HT-29 (cell line): ENCODE results near the gene RIOK1. TPM values are rescaled to one million over a fixed set of nuclear protein-coding genes. Genes with fewer than 3 reads are reported as not detected.
"Not testable (repeated sequence)": the region's sequence is repeated elsewhere in the genome, so short reads cannot be mapped to it uniquely, and the experiment has no call there.

Source experiments
- DNase-seq: peaks from one replicate; pipeline ENCODE4 v3.0.0-alpha.2; 2015; ENCODE audit warnings: low spot score
- total RNA-seq: library from RNA; depleted of rRNA; stranded (reverse); fragments of >200 nt; shearing (Covaris generic); gene quantifications from 2 replicates; pipeline ENCODE4 v1.2.3, GENCODE V29; 2014; rRNA removed

RIOK1 gene
- 21.9 and 28.4 TPM in 2 replicates for total RNA-seq

DNA sequence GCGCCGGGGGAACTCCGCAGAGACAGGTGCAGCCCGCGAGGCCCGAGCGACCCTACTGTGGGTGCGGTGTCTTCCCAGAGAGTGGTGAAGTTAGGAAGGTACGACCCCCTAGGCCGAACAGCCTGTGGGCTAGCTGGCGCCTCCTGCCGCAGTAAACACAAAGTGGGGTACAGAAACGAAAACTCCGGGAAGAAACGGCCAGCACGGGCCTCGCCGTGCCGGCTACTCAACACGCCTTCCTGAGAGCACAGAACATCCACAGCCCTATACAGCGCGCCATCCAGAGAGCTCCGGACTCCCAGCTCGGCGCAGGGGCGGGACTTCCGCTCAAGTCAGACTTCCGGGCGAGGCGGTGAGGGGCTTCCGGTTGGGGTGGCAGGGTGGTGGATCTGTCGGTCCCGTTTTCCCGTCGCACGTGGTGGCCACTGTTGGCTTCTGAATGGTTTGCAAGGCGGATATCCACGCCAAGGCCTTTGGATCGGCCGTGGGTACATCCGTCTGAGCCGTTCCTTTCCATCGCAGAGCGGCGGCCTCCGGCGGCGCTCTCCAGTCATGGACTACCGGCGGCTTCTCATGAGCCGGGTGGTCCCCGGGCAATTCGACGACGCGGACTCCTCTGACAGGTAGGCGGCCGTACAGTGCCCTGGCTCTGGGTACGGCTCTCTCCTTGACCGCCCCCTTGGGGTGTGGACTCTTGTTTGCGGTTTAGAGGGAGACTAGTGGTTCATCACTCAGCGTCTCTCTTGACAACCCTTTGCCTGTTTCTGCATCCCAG is at the start of gene RIOK1, which contains the start of gene CAGE1:
Gene RIOK1, plus strand, starts transcription at position 358 of the 775 bp plus-strand sequence. Its CDS starts 195 bp downstream, at position 553.
Gene CAGE1, minus strand, starts transcription at position 292 of the 775 bp plus-strand sequence. CDS start 2,569 bp downstream, outside the sequence.
- DNase-seq = peak; percentile 97

DNA sequence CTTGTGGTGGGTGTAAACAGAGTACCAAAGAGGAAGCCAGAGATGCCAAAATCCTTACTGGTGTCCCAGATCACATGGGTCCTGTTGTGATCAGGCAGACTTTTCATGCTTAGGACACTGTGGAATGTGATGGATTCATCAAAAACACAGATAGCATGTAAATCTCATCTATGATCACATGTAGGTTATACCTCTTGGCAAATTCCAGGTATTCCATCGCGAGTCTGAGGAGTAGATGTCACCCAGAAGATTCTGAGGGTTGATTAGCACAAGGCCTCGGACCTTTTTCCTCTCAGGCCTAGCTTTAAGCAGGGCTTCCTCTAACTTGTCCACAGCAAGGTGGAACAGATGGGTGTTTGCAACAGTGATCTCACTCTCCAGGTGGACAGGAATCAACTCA is 48.3 kb upstream of the RIOK1 start:
- DNase-seq = no peak

DNA sequence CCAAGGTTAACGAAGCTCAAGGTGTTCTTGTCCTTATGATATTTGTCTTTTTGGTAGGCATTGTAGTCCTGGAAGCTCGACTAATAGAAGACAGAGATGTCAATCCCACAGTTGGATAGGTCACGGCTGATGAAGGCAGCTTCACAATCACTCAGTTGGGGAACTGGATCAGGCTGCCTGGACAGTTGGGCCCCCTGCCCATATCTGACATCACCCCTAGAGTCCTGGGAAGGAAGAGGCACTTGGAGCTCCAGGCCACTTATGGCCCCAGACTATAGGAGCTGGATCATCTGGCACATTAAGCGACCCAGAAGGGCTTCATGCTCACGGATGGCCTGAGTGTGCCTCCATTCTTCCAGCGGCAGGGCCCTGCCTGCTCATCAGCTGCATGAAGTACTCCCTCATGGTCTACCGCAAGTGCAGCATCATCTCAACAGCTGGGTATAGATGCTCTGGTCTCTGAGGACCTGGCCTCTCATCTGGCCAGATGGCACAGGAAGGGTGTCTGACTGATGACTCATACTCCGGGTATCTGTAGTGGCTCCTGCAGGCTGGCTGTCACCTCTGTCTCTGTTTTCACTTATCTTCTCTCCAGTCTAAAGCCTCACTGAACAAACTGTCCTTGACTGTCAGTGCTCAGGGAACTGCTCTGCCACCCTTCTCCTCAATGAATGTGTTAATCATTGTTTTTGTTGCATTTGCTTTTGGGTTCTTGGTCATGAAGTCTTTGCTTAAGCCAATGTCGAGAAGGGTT is 47.4 kb upstream of the RIOK1 start:
- DNase-seq = peak; percentile 44

DNA sequence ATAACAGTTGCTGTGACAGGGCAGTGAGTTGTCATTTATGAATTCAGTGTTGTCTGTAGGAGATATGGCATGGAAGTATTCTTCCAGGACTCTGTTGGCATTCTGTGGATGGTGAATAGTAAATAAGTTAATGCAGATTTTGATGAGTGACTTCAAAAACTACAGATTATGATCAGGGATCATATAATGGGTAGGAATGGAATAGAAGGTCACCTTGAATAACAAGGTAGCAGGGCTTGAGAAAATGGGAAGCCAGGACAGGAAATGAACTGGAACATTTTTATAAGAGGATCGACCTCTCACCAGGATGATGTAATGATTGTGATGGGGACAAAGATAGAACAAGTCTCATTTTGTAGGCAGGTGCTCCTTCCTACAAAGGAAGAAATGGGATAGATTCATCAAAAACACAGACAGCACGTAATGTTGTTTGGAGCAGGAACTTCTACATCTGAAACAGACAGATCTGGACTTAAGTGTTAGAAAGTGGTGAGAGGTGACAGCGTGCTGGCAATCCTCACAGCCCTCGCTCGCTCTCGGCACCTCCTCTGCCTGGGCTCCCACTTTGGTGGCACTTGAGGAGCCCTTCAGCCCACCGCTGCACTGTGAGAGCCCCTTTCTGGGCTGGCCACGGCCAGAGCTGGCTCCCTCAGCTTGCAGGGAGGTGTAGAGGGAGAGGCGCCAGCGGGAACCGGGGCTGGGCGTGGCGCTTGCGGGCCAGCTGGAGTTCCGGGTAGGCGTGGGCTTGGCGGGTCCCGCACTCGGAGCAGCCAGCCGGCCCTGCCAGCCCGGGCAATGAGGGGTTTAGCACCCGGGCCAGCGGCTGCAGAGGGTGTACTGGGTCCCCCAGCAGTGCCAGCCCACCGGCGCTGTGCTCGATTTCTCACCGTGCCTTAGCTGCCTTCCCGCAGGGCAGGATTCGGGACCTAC is 45.8 kb upstream of the RIOK1 start:
- DNase-seq = peak; percentile 11

DNA sequence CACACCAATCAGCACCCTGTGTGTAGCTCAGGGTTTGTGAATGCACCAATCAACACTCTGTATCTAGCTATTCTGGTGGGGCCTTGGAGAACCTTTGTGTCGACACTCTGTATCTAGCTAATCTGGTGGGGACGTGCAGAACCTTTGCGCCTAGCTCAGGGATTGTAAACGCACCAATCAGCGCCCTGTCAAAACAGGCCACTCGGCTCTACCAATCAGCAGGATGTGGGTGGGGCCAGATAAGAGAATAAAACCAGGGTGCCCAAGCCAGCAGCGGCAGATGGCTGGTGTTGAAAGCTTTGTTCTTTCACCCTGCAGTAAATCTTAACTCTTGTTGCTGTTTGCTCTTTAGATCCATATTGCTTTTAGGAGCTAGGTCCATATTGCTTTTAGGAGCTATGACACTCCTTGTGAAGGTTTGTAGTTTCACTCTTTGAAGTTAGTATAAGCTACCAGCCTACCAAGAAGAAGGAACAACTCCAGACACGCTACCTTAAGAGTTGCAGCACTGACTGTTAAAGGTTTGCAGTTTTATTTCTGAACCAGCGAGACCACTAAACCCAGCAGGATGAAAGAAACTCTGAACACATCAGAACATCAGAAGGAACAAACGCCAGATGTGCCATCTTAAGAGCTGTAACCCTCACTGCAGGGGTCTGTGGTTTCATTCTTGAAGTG is 44.7 kb upstream of the RIOK1 start:
- not testable (repeated sequence) for DNase-seq

DNA sequence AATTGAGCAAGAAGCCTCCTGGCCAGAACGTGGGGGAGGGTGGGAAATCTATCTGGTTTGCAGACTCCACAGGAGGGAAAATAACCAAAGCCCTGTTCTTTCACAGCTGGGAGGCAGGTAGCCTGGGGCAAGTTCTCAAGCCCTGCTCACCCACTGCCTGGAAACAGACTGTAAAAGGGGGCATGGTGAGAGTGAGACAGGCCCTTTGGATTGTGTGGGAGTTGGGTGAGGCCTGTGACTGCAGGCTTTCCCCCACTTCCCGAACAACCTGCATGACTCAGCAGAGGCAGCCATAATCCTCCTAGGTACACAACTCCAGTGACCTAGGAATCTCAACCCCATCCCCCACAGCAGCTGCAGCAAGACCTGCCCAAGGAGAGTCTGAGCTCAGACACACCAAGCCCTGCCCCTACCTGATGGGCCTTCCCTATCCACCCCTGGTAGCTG is 42.0 kb upstream of the RIOK1 start:
- DNase-seq = peak; percentile 40

DNA sequence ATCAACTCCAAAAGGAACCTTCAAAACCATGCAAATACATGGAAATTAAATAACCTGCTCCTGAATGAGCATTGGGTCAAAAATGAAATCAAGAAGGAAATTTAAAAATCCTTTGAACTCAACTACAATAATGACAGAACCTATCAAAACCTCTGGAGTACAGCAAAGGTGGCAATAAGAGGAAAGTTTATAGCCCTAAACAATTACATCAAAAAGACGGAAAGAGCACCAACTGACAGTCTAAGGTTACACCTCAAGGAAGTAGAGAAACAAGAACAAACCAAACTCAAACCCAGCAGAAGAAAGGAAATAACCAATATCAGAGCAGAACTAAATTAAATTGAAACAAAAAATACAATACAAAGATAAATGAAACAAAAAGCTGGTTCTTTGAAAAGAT is 39.0 kb upstream of the RIOK1 start:
- DNase-seq = not testable (repeated sequence)

DNA sequence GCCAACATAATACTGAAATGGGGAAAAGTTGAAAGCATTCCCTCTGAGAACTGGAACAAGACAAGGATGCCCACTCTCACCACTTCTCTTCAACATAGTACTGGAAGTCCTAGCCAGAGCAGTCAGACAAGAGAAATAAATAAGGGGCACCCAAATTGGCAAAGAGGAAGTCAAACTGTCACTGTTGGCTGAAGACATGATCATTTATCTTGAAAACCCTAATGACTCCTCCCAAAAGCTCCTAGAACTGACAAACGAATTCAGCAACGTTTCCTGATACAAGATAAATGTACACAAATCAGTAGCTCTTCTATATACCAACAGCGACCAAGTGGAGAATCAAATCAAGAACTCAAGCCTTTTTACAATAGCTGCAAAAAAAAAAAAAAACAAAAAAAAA is 37.7 kb upstream of the RIOK1 start:
- not testable (repeated sequence) for DNase-seq

DNA sequence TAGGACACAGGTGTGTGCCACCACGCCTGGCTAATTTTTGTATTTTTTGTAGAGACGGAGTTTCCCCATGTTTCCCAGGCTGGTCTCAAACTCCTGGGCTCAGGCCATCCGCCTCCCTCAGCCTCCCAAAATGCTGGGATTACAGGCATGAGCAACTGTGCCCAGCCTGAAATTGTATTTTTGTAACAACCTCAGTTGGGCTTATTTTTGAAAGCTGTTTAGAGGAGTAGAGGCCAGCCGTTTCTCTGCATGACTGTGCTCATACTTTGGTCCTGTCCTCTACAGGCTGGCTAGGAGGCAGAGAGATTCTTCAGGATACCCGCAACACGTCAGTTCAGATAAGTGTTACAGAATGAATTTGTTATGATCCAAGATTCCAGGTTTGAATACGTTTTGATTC is 22.2 kb upstream of the RIOK1 start:
- no peak for DNase-seq

DNA sequence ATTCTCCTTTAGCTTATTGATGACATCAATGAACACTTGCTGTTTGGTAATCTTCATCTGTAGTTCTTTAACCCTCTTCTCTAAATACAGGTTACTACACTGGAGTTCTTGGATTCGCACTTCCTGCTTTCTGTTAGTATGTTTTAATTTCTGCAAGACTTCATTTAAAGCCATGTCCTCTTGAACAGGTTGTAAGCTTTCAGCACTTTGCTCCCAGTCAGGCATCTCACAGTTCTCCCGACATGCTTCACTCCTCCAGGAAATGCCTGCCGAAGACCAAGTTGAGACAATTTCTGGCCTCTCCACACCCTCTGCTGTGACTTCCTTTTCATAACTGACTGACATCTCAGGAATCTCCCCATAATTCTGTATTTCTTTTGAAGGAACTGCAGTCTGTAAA is 15.9 kb upstream of the RIOK1 start:
- DNase-seq = no peak

DNA sequence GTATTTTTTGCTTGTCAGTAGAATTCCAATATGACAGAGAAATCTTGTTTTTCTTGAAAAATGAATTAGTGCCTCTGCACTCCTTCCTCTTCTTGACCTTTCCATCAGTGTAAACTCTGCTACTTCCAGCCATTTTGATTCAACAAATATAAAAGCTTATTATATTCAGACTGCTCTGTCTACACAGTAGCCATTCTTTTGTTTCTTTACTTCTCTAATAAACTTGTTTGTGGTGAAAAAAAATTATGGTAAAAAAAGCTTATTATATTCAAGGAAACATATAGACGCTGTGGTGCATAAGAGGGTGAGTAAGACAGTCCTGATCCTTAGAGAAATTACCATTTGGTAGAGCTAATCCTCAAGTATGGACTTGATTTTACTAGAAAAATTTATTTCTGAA is 11.6 kb upstream of the RIOK1 start:
- no peak for DNase-seq

DNA sequence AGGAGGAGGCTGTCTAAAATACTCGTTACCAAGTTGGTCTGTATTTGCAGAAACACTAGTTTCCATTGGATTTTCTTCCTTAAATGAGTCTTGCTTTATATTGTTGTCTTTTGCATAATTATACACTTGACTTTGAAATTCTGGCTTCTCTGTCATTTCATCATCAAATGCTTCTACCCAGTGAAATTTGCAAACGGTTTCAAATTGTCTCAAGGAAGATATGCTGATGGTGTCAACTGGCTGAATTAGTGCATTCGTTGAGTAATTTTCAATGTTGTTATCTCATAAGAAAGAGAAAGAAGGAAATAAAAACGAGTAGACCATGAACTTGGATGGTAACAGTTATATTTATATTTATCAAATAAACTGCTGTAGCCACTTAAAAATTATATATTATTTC is 10.9 kb upstream of the RIOK1 start:
- DNase-seq = no peak

DNA sequence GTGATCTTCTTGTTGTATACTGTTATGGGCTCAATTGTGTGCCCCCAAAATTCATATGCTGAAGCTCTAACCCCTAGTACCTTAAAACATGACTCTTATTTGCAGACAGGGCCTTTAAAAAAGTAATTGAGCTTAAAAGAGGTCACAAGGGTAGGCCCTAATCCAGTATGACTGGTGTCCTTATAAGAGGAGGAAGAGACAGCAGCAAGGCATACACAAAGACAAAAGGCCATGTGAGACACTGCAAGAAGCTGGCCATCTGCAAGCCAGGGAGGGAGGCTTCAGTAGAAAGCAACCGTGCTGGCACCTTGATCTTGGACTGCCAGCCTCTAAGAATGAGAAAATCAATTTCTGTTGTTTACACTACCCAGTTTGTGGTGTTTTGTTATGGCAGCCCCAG is 8.5 kb upstream of the RIOK1 start:
- DNase-seq = no peak

DNA sequence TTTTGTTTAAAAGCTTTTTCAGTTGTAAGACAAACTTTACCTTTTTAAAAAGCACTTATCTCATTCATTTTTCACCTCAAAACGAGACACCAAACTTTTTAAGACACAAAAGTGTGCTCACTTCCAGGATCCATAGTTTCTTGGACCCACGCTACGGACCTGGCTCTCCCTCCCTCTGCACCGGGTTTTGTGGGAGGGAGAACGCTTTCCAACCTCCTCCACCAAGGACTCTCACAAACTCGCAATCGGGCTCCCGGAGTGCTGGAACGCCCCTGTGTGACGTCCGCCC is 502 bp upstream of the RIOK1 start:
- DNase-seq = no peak

DNA sequence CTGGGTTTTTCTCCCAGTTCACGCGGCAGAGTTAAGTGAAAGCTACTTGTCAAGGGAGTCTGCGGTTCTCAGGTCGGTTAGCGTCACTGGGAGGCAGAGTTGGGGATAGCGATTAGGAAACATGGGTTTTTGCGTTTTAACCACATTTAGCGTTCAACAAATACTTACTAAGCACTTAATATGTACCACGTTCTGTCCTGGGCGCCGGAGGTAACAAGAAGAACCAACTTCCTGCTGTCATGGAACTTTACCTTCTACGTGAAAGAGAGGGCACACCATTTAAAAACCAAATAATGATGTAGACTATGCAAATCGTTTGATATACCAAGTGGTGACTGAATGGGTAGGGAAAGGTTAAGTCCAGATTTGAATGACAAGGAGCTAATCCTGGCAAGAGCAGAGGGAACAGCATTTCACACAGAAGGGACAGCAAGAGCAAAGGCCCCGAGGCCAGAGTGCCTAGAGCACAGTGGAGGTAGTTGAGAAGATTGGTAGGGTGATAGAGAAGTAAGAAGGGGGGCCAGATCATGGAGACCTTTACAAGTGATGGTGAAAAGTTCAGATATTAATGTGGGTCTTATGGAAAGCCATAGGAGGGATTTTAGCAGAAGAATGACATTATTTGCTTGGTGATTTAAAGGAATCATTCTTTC is 744 bp downstream of the RIOK1 start:
- DNase-seq = no peak

DNA sequence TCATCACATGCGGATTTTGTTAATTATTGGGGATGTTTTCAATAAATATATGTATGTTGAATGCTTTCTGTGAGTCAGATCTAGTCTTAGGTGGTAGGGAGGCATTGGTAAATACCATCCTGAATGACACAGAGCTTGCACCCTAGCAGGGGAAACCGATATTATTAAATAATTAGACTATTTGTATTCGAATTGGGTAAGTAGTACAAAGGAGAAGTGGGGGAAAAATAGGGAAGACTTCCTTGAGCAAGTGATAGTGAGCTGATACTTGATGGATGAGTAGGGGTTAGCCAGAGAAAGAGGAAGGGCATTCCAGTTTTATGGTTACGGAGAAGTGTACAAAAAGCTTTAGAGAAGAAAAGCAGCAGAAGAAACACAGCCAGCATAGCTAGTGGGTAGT is 1.5 kb downstream of the RIOK1 start:
- no peak for DNase-seq

DNA sequence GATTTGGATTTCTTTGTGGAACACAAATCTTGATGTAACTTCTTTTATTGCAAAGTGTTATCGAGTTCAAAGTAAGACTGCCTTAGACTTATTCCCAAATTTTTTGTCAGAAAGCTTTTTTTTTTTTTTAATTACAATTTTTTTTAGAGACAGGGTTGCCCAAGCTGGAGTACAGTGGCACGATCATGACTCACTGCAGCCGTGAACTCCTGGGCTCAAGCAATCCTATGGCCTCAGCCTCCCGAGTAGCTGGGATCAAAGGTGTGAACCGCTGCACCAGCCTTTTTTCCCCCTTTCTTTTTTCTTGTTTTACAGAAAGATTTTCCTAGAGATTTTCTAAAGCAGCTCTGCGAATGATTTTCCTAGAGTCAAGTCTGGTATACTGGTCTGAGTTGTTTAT is 2.8 kb downstream of the RIOK1 start:
- DNase-seq = no peak

DNA sequence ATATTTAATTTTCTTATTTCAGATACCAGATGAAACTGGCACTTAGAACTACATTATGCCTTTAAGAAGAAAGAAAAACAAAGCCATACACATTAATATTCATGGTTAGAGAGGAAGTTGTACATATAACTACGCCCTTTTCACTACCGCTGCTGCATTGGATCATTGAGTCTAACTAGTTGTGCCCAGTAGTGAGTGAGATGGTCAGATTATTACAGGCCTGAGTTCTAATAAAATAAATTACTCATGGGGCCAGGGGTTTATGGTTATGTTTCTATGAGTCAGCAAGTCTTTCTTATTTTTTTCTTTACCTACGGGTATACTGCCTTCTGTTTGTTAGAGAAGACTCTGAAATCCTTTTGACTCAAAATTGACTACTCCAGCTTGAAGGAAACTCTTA is 11.5 kb downstream of the RIOK1 start:
- no peak for DNase-seq

DNA sequence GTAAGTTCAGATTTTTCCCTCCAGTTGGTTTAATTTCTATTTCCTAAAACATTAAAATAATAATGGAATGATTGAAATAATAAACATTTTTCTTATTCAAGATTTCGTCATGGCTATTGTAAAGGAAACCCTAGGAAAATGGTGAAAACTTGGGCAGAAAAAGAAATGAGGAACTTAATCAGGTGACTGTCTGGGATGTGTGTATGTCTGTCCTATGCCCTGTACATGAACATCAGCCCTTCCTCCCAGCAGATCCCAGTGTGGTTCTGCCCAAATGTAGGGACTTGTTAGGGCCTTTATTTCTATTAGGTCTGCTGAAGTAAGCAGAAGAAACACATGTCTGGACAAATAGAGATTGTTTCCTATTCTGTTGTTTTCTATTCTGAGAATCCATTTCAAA is 13.1 kb downstream of the RIOK1 start:
- DNase-seq = no peak

DNA sequence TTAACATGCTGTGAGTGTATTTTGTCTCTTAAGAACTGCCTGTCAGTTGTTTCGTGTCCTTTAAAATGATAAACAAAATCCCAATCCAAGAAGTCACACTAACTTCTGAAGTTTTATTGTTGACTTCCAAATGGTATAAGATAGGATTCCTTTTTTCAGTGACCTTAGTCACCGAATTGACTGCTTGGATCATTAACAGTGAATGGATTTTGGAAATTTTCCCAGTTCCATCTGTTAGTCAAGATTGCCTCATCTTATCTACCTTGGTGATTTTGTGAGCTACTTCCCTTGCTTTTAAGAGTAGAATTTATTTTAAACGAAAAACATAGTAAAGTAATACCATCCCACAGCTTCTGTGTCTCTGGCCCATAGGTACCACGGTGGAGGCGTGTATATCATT is 14.9 kb downstream of the RIOK1 start:
- no peak for DNase-seq

DNA sequence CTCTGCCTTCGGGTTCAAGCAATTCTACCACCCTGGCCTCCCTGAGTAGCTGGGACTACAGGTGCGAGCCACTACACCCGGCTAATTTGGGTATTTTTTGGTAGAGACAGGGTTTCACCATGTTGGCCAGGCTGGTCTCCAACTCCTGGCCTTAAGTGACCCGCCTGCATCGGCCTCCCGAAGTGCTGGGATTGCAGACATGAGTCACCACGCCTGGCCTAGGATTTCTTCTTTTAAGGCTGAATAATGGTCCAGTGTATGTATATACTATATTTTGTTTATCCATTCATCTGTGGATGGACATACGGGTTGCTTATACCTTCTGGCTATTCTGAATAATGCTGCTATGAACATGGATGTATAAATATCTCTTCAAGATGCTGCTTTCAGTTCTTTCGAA is 17.1 kb downstream of the RIOK1 start:
- no peak for DNase-seq
